B cell (primary cell): ENCODE measurements around the gene STK11. TPM values are rescaled to one million over a fixed set of nuclear protein-coding genes. Genes with fewer than 3 reads are reported as not detected.

Source experiments
- ATAC-seq: fragments of 200-7000 bp; cut with Tn5 transposase; one replicate; pipeline ENCODE4 v1.10.0; 2021; ENCODE audit warnings: low read depth, mild to moderate bottlenecking, moderate number of reproducible peaks, moderate library complexity
- CTCF ChIA-PET: fragments of 350-600 bp; sonication (Branson Sonifier 250); formaldehyde crosslinking; loops from one replicate; lab custom pipeline; 2021; ENCODE audit warnings: antibody characterized with exemption, inconsistent platforms; lab: Charles Lee
- POLR2A ChIA-PET: fragments of 350-600 bp; sonication (Branson Sonifier 250); formaldehyde crosslinking; loops from one replicate; lab custom pipeline; 2021; ENCODE audit warnings: antibody characterized with exemption; lab: Charles Lee
- DNase-seq: peaks from one replicate; pipeline ENCODE4 v3.0.0; 2013
- H2AFZ ChIP-seq: 2 replicates; pipeline ENCODE4 v1.6.1; 2012; ENCODE audit warnings: mild to moderate bottlenecking, low read depth, low read length; ENCODE audit not compliant: insufficient read depth, poor library complexity, severe bottlenecking
- H3K27ac ChIP-seq, 2 donors: 1 replicate in 1 of 2; 2 replicates in 1 of 2; pipeline ENCODE4 v1.5.1; 2012 to 2013; ENCODE audit warnings: low read length in 2 of 2, mild to moderate bottlenecking in 2 of 2, moderate library complexity in 1 of 2
- H3K27me3 ChIP-seq, 4 experiments: fragments of 200-600 bp in 1 of 4; sonication (generic) in 1 of 4; replicated peaks in 1 of 4; 1 replicate in 2 of 4; 2 replicates in 2 of 4; pipeline versions ENCODE4 v1.6.1 to v1.7.0; 2013 to 2016; ENCODE audit warnings: low read length in 3 of 4, mild to moderate bottlenecking in 2 of 4, mixed read lengths in 1 of 4, moderate library complexity in 1 of 4; ENCODE audit not compliant: insufficient read depth in 4 of 4, control insufficient read depth in 3 of 4; ENCODE audit errors: control extremely low read depth in 1 of 4
- H3K36me3 ChIP-seq, 2 experiments: replicated peaks in 1 of 2; 1 replicate in 1 of 2; 2 replicates in 1 of 2; pipeline versions ENCODE4 v1.6.1 to v1.7.1; 2013; ENCODE audit warnings: low read length in 1 of 2; ENCODE audit not compliant: insufficient read depth in 2 of 2, control insufficient read depth in 1 of 2; ENCODE audit errors: control extremely low read depth in 1 of 2, extremely low read depth in 1 of 2
- H3K4me1 ChIP-seq, 2 donors: fragments of 200-600 bp in 1 of 2; sonication (generic) in 1 of 2; 1 replicate in 1 of 2; 2 replicates in 1 of 2; pipeline versions ENCODE4 v1.5.1 to v1.6.1; 2013 to 2017; ENCODE audit warnings: low read length in 2 of 2; ENCODE audit not compliant: control insufficient read depth in 2 of 2, insufficient read depth in 2 of 2
- H3K4me2 ChIP-seq: replicated peaks from 2 replicates; pipeline ENCODE3; 2012; ENCODE audit warnings: mild to moderate bottlenecking, low read depth, low read length; ENCODE audit not compliant: poor library complexity, severe bottlenecking
- H3K4me3 ChIP-seq, 5 experiments: fragments of 200-600 bp in 1 of 5; sonication (generic) in 1 of 5; 1 replicate in 3 of 5; 2 replicates in 2 of 5; pipeline versions ENCODE4 v1.5.1 to v1.7.0; 2011 to 2016; ENCODE audit warnings: low read length in 4 of 5, mild to moderate bottlenecking in 4 of 5, low read depth in 2 of 5, control low read depth in 1 of 5, moderate library complexity in 1 of 5; ENCODE audit not compliant: insufficient read depth in 1 of 5; ENCODE audit errors: control extremely low read depth in 1 of 5, extremely low read depth in 1 of 5
- H3K79me2 ChIP-seq: fragments of 200-600 bp; sonication (generic); one replicate; pipeline ENCODE4 v1.6.0; 2016; ENCODE audit warnings: low read length; ENCODE audit not compliant: control insufficient read depth, insufficient read depth
- H3K9ac ChIP-seq: fragments of 200-600 bp; sonication (generic); 2 replicates; pipeline ENCODE4 v1.6.1; 2017; ENCODE audit warnings: mild to moderate bottlenecking, low read length, moderate library complexity
- H3K9me3 ChIP-seq, 3 donors: one replicate each; pipeline versions ENCODE4 v1.6.1 to v1.7.1; 2013; ENCODE audit warnings: low read length in 2 of 3; ENCODE audit not compliant: control insufficient read depth in 2 of 3, insufficient read depth in 1 of 3; ENCODE audit errors: control extremely low read depth in 1 of 3
- H4K20me1 ChIP-seq: 2 replicates; pipeline ENCODE4 v1.6.0; 2012; ENCODE audit warnings: mild to moderate bottlenecking, low read length; ENCODE audit not compliant: insufficient read depth, control insufficient read depth, poor library complexity, severe bottlenecking
- H3K27ac Mint-ChIP-seq: one replicate; pipeline ENCODE4 v1.8.0; 2021; ENCODE audit warnings: mixed read lengths
- H3K27me3 Mint-ChIP-seq: one replicate; pipeline ENCODE4 v1.8.0; 2021; ENCODE audit warnings: mixed read lengths
- H3K4me1 Mint-ChIP-seq: one replicate; pipeline ENCODE4 v1.8.0; 2021; ENCODE audit warnings: mixed read lengths
- H3K4me3 Mint-ChIP-seq: one replicate; pipeline ENCODE4 v1.8.0; 2021; ENCODE audit warnings: mixed read lengths
- H3K9me3 Mint-ChIP-seq: one replicate; pipeline ENCODE4 v1.8.0; 2022; ENCODE audit warnings: mixed read lengths; ENCODE audit not compliant: insufficient read depth
- CTCF ChIP-seq: fragments of 200-600 bp; IDR thresholded peaks from one replicate; pipeline ENCODE4 v1.8.0; 2022; ENCODE audit warnings: antibody characterized with exemption, mild to moderate bottlenecking
- EZH2 ChIP-seq: IDR thresholded peaks from 2 replicates; pipeline ENCODE4 v1.6.1; 2012; ENCODE audit warnings: borderline replicate concordance, low read depth, mild to moderate bottlenecking, moderate library complexity, low read length; ENCODE audit not compliant: insufficient read depth, poor library complexity, severe bottlenecking
- WGBS: methylation state at CpG from one replicate; pipeline ENCODE4 v1.1.5; 2013; ENCODE audit warnings: missing lambda C conversion rate; ENCODE audit not compliant: insufficient coverage; 5-methylcytosine and 5-hydroxymethylcytosine counted together
- intact Hi-C: fragments of 100-400 bp; cut with micrococcal nuclease; formaldehyde crosslinking; loops from one replicate; pipeline ENCODE4 v1.10.0; 2022
- polyA plus RNA-seq: library from polyadenylated mRNA; depleted of rRNA; stranded (reverse); fragments of >200 nt; gene quantifications from 2 replicates; pipeline ENCODE4 v1.2.3, GENCODE V29; 2012
- total RNA-seq, 2 donors: library from RNA; stranded (reverse); fragments of 120-200 nt in 1 of 2; gene quantifications; 1 replicate in 1 of 2; 2 replicates in 1 of 2; pipeline versions ENCODE4 v1.2.3 to v1.2.4, GENCODE V29; 2013 to 2022

The STK11 gene
- total and polyA plus RNA-seq, 2 donors (not counting 1 experiment from before 2014, with no cell fraction given): 87.9 to 89.9 TPM

GRCh38 chr19:1170938-1171754 is 34.4 kb upstream of the STK11 start:
- Histone ChIP-seq H3K36me3 (peaks cover 0 to 5% of the 10 kb centered on the region in 2 experiments), H3K27me3 (no peaks in the 10 kb centered on the region), H4K20me1 (peaks cover 51% of the 10 kb centered on the region), H3K27ac (no peak overlapping the region), H3K9me3 (peaks cover 0 to 5% (median 0%) of the 10 kb centered on the region in 3 donors), H3K79me2 (peaks cover 80% of the 10 kb centered on the region), H3K9ac (no peak overlapping the region), H3K4me2 (no peak overlapping the region), H3K4me1 (peaks cover 6 to 13% of the 10 kb centered on the region in 2 donors), H3K4me3 (no peak overlapping the region), H2AFZ (no peak overlapping the region)
- ATAC-seq (no peak), DNase-seq (no peak)
- ChIA-PET POLR2A (interaction anchor here (0.6 to 0.9 kb wide), 2 partner anchors 8 to 51 kb away, joined by 3 read pairs; no protein-coding TSS in a partner anchor), CTCF (no interaction called here)
- intact Hi-C loops: no loop called here
- no peaks in the 10 kb centered on the region for H3K9me3 Mint-ChIP-seq
- TF ChIP-seq EZH2: no peak
- no peak for TF ChIP-seq CTCF
- peak overlapping the region; percentile 26 for H3K27ac Mint-ChIP-seq
- H3K4me1 Mint-ChIP-seq: peaks cover 31% of the 10 kb centered on the region
- 96% methylated on average over 37 of the region's 38 CpGs for WGBS
- peak overlapping the region; percentile 46 for H3K4me3 Mint-ChIP-seq
- no peaks in the 10 kb centered on the region for H3K27me3 Mint-ChIP-seq

- no peak overlapping the region for H3K9ac ChIP-seq
- Mint-ChIP-seq H3K27ac (peak overlapping the region; percentile 26), H3K27me3 (no peaks in the 10 kb centered on the region), H3K4me3 (peak overlapping the region; percentile 55), H3K9me3 (no peaks in the 10 kb centered on the region), H3K4me1 (peaks cover 31% of the 10 kb centered on the region)
- TF ChIP-seq CTCF: no peak
- TF ChIP-seq EZH2: no peak
- 98% methylated on average over 10 of the region's 15 CpGs for WGBS
- peak overlapping the region in 1 of 2 donors; percentile 36 for H3K27ac ChIP-seq
- peaks cover 74% of the 10 kb centered on the region for H3K79me2 ChIP-seq
- ATAC-seq (no peak), DNase-seq (no peak)
- H3K36me3 ChIP-seq: peaks cover 0 to 5% of the 10 kb centered on the region in 2 experiments
- peaks cover 0 to 5% (median 0%) of the 10 kb centered on the region in 3 donors for H3K9me3 ChIP-seq
- H3K27me3 ChIP-seq: no peaks in the 10 kb centered on the region
- H3K4me1 ChIP-seq: peaks cover 6 to 13% of the 10 kb centered on the region in 2 donors
- no peak overlapping the region for H2AFZ ChIP-seq
- peak overlapping the region; percentile 2 for H3K4me2 ChIP-seq
- CTCF ChIA-PET: no interaction called here
- POLR2A ChIA-PET: interaction anchor here (0.6 to 0.9 kb wide), 2 partner anchors 8 to 51 kb away, joined by 3 read pairs; no protein-coding TSS in a partner anchor
- no peak overlapping the region for H3K4me3 ChIP-seq
- H4K20me1 ChIP-seq: peaks cover 44% of the 10 kb centered on the region
- intact Hi-C loops: no loop called here
These were observed 33.7 kb upstream of the STK11 start for GRCh38 chr19:1171755-1172352.
